Adrenal gland (tissue), 12 donors: Measurements from ENCODE around the gene ERCC6L2. TPM values are rescaled to one million over a fixed set of nuclear protein-coding genes. Genes with fewer than 3 reads are reported as not detected.

ENCODE experiments used
- DNase-seq, 7 donors: peaks; one replicate each; pipeline ENCODE4 v3.0.0-alpha.2; 2019 to 2020
- H3K27ac ChIP-seq, 5 donors: fragments of 200-600 bp; sonication (generic) in 4 of 5; 1 replicate in 3 of 5; 2 replicates in 2 of 5; pipeline versions ENCODE4 v1.5.1 to v1.8.0; 2016 to 2020; ENCODE audit warnings: mild to moderate bottlenecking in 1 of 5
- H3K27me3 ChIP-seq: fragments of 200-600 bp; 2 replicates; pipeline ENCODE4 v1.8.0; 2021
- H3K36me3 ChIP-seq, 2 donors: fragments of 200-600 bp; replicated peaks in 1 of 2; 1 replicate in 1 of 2; 2 replicates in 1 of 2; pipeline versions ENCODE4 v1.5.1 to v1.8.0; 2018 to 2022
- H3K4me1 ChIP-seq, 2 donors: fragments of 200-600 bp; replicated peaks in 1 of 2; 1 replicate in 1 of 2; 2 replicates in 1 of 2; pipeline versions ENCODE4 v1.5.1 to v1.8.0; 2018 to 2021
- H3K4me3 ChIP-seq, 4 donors: fragments of 200-600 bp; sonication (generic) in 3 of 4; one replicate each; pipeline ENCODE4 v1.5.1; 2016 to 2018
- H3K9me3 ChIP-seq, 3 donors: fragments of 200-600 bp; sonication (generic) in 1 of 3; replicated peaks in 1 of 3; 1 replicate in 2 of 3; 2 replicates in 1 of 3; pipeline versions ENCODE4 v1.5.1 to v1.8.0; 2016 to 2021
- POLR2A ChIP-seq, 2 donors: fragments of 450-650 bp; IDR thresholded peaks; one replicate each; pipeline ENCODE4 v1.6.1; 2017; ENCODE audit warnings: antibody characterized with exemption in 2 of 2, mild to moderate bottlenecking in 2 of 2, moderate library complexity in 1 of 2
- WGBS, 4 donors: extraction: QIAGEN DNeasy Blood & Tissue Kit in 2 of 4; methylation state at CpG; one replicate each; pipeline versions ENCODE4 v1.1.5 to v1.1.7; 2013 to 2017; 5-methylcytosine and 5-hydroxymethylcytosine counted together
- intact Hi-C, 2 donors: fragments of 100-400 bp; cut with DNase I; formaldehyde crosslinking; loops; one replicate each; pipeline versions ENCODE4 v1.14.1 to v1.15.0; 2022 to 2023
- polyA plus RNA-seq, 3 donors: library from polyadenylated mRNA; stranded (reverse); fragments of 200-250 nt in 2 of 3; fragments of 350-450 nt in 1 of 3; fragmentation: Illumina TruSeq in 1 of 3; extraction: RNeasy Lipid Tissue Mini Kit (QIAGEN cat#74804) in 1 of 3; gene quantifications; one replicate each; pipeline ENCODE4 v1.2.3, GENCODE V29; 2013 to 2014
- total RNA-seq, 9 donors: library from RNA; depleted of rRNA in 4 of 9; stranded (reverse); fragments of >200 nt in 4 of 9; fragments of 120-200 nt in 1 of 9; fragmentation: NEBNext Ultra II Directional in 1 of 9; extraction: Animal tissue kit (Norgen Biotek cat#: 25700) in 1 of 9; gene quantifications; one replicate each; pipeline versions ENCODE4 v1.1.0 to v1.2.4, GENCODE V29; 2013 to 2023
- TF ChIP-seq, protein P1 (sequence below), 6 experiments: fragments of 450-650 bp in 4 of 6; fragments of 200-600 bp in 2 of 6; sonication (generic) in 1 of 6; IDR thresholded peaks; 1 replicate in 5 of 6; 2 replicates in 1 of 6; pipeline versions ENCODE4 v1.5.1 to v1.8.0; 2016 to 2021; ENCODE audit warnings: antibody characterized with exemption in 6 of 6, mild to moderate bottlenecking in 2 of 6, moderate library complexity in 1 of 6
- donor health status: healthy with polysubstance abuse.
- donor health status: Bipolar disorder and iron deficiency.
- donor health status: DM: yes; HTN: yes; CAD: no.
- donor health status: DM: no; HTN: no; CAD: no.
- donor health status: DM: no; HTN: no; CAD: no.
- donor health status: DM: yes; HTN: yes; CAD: no.

The ERCC6L2 gene
- total and polyA plus RNA-seq, 12 donors: 5.6 to 93.2 (median 47.4) TPM

DNA sequence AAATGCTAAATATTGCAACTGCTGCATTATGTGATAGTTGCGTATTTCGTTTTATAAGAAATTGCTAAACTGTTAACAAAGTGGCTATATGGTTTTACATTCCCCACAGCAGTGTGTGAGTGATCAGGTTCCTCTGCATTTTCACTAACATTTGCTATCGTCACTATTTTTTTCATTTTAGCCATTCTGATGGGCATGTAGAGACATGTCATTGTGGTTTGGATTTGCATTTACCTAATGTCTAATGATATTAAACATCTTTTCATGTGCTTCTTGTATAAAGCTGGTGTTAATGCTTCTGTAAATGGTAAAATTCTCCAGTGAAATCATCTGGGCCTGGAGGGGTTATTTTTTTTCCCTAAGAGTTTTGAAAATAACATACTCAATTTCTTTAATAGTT, 61.6 kb downstream of the ERCC6L2 start:
- Histone ChIP-seq H3K27ac (no peak overlapping the region), H3K4me3 (no peak overlapping the region), H3K4me1 (no peaks in the 10 kb centered on the region), H3K36me3 (peaks cover 0 to 22% of the 10 kb centered on the region in 2 donors), H3K27me3 (no peaks in the 10 kb centered on the region), H3K9me3 (peaks cover 0 to 4% (median 0%) of the 10 kb centered on the region in 3 donors)
- no peak for DNase-seq
- TF ChIP-seq POLR2A (IDR thresholded peaks at IDR 0.05): no peak
- TF ChIP-seq, protein P1, sequence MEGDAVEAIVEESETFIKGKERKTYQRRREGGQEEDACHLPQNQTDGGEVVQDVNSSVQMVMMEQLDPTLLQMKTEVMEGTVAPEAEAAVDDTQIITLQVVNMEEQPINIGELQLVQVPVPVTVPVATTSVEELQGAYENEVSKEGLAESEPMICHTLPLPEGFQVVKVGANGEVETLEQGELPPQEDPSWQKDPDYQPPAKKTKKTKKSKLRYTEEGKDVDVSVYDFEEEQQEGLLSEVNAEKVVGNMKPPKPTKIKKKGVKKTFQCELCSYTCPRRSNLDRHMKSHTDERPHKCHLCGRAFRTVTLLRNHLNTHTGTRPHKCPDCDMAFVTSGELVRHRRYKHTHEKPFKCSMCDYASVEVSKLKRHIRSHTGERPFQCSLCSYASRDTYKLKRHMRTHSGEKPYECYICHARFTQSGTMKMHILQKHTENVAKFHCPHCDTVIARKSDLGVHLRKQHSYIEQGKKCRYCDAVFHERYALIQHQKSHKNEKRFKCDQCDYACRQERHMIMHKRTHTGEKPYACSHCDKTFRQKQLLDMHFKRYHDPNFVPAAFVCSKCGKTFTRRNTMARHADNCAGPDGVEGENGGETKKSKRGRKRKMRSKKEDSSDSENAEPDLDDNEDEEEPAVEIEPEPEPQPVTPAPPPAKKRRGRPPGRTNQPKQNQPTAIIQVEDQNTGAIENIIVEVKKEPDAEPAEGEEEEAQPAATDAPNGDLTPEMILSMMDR (IDR thresholded peaks at IDR 0.05): no peak
- intact Hi-C loops: no loop called here
- WGBS, 4 donors: 97 to 98% (median 98%) methylated on average over 3 of the region's 3 CpGs

DNA sequence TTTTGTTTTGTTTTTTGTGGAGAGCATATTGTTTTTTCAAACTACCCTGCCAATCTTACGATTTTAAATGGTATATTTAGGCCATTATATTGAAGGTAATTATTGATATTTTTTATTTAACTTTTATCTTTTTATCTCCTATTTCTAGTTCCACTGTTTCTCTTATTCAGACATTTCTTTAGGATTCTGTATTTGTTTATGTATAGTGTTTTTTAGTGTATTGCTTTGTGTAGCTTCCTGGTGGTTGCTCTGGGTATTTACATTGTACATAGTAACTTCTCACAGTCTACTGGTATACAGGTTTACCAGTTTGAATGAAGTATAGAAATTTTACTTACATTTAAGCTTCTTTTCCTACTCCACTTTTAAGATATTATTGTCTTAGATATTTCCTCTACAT, 63.2 kb downstream of the ERCC6L2 start:
- Histone ChIP-seq H3K9me3 (peaks cover 0 to 4% (median 2%) of the 10 kb centered on the region in 3 donors), H3K36me3 (peaks cover 0 to 13% of the 10 kb centered on the region in 2 donors), H3K4me3 (no peak overlapping the region), H3K27me3 (no peaks in the 10 kb centered on the region), H3K27ac (no peak overlapping the region), H3K4me1 (no peaks in the 10 kb centered on the region)
- no peak for DNase-seq
- WGBS, 4 donors: 96 to 100% (median 98%) methylated on average over 1 of the region's 1 CpG
- TF ChIP-seq, protein P1 (IDR thresholded peaks at IDR 0.05): no peak
- TF ChIP-seq POLR2A (IDR thresholded peaks at IDR 0.05): no peak
- intact Hi-C loops: no loop called here

DNA sequence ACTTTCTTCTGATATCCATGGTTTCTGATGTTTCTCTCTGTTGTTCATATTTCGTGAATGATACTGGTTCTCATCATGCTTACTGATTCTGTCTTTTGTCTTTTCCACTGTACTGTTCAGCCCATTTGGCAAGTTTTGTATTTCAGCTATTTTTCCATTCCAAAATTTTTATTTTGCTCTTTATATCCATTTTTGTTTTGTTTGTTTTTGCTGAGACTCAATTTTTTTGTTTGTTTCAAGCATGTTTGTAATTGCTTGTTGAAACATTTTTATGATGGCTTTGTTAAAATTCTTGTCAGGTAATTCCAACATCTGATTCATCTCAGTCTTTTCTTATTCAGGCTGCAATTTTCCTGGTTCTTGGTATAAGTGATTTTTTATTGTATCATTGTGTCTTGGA, 64.0 kb downstream of the ERCC6L2 start:
- no peaks in the 10 kb centered on the region for H3K4me1 ChIP-seq
- H3K36me3 ChIP-seq: peaks cover 0 to 13% of the 10 kb centered on the region in 2 donors
- intact Hi-C loops: no loop called here
- H3K9me3 ChIP-seq: peaks cover 0 to 4% (median 3%) of the 10 kb centered on the region in 3 donors
- no peak for DNase-seq
- 88 to 100% (median 95%) methylated on average over 1 of the region's 1 CpG for WGBS, 4 donors
- no peak overlapping the region for H3K27ac ChIP-seq
- TF ChIP-seq POLR2A (IDR thresholded peaks at IDR 0.05): no peak
- TF ChIP-seq, protein P1 (IDR thresholded peaks at IDR 0.05): no peak
- no peaks in the 10 kb centered on the region for H3K27me3 ChIP-seq
- H3K4me3 ChIP-seq: no peak overlapping the region

DNA sequence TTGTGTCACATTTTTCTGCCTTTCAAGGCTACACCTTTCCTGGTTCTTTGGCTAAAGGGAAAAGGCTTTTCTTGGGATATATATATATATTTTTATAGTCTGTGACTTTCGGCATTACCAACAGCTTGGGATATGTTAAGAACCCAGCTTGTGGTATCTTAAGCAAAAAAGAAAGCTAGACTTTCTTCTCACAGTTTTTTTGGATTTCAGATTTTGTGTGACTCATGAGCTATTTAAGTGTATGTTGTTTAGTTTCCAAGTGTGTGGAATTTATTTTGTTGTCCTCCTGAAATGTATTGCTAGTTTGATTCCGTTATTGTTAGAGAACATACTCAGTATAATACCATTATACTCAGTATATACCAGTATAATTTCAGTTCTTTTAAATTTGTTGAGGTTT, 64.8 kb downstream of the ERCC6L2 start:
- TF ChIP-seq, protein P1 (IDR thresholded peaks at IDR 0.05): no peak
- TF ChIP-seq POLR2A (IDR thresholded peaks at IDR 0.05): no peak
- WGBS, 4 donors: 76 to 100% (median 96%) methylated on average over 2 of the region's 2 CpGs
- H3K36me3 ChIP-seq: peaks cover 0 to 13% of the 10 kb centered on the region in 2 donors

More for the DNA sequence above, 64.8 kb downstream of the ERCC6L2 start:
- Histone ChIP-seq H3K27ac (no peak overlapping the region), H3K27me3 (no peaks in the 10 kb centered on the region), H3K4me1 (no peaks in the 10 kb centered on the region), H3K4me3 (no peak overlapping the region), H3K9me3 (peaks cover 0 to 4% (median 3%) of the 10 kb centered on the region in 3 donors)
- intact Hi-C loops: no loop called here
- DNase-seq: no peak
